ENCODE results near the gene KRCC1.
A peak's percentile ranks its signal among the peaks of the same experiment; 100 is the strongest.
"Not testable (repeated sequence)": the region's sequence is repeated elsewhere in the genome, so short reads cannot be mapped to it uniquely, and the experiment has no call there.

Gene KRCC1

GRCh38 chr2:88038263-88039105 lies 17.1 kb downstream of the KRCC1 start:
- DNase-seq (ENCODE audit: low spot score): no peak

DNA sequence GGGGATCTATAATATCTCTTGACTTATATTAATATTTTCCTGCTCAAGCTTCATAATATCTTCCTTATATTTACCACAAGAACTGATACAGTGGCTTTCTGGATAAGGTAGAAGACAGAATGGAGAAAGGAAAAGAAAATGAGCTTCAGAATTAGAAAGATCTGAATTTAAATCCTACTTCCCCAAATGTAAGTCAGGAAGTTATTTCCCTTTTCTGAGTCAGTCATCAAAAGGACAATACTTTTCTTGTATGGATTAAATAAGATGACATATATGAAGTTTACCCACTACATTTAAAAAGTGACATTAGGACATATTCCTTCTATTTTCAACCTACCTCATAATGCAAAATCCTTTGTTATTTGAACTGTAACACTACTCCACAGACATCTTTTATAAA lies 19.0 kb downstream of the KRCC1 start:
- DNase-seq (ENCODE audit: low spot score): no peak

DNA sequence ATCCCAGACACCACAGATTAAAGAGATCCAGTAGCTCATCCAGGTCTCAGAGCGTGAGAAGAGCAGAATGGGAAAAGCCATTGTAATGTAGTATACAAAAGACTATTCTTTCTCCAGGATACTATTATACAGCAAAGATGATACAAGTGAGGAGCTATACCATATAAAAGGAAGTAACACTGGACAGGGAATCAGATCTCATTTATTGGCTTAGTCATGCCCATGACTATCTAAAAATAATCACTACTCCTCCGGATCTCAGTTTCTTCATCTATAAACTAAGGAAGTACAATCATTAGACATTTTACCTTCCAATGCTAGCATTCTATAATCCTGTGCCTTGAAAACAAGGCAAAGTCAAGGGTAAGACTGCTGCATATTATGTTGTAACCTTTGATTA lies 19.4 kb downstream of the KRCC1 start:
- no peak for DNase-seq (ENCODE audit: low spot score)

GRCh38 chr2:88032070-88032702 lies 23.4 kb downstream of the KRCC1 start:
- DNase-seq (ENCODE audit: low spot score): no peak

DNA sequence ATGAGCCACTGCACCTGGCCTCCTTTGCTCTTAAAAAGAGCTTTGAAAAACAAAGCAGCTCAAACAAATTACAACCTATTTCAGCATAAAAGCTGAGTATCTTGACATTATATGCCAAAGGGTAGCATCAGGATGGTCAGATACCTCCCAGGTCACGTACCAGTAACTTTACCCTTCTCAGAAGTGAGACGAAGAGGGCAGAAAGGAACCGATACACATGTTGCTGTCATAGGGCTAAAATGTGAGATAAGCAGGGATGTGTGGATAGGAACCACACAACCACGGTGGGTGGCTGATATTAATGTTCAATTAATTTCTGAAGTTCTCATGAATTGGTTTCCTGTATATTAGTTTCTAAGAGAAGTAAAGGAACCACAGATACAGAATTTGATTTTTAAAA lies 26.7 kb downstream of the KRCC1 start:
- no peak for DNase-seq (ENCODE audit: low spot score)

- DNase-seq (ENCODE audit: low spot score): no peak
These were observed 27.7 kb downstream of the KRCC1 start for GRCh38 chr2:88027697-88028389.

GRCh38 chr2:88024509-88024908 lies 31.1 kb downstream of the KRCC1 start:
- DNase-seq (ENCODE audit: low spot score): no peak

DNA sequence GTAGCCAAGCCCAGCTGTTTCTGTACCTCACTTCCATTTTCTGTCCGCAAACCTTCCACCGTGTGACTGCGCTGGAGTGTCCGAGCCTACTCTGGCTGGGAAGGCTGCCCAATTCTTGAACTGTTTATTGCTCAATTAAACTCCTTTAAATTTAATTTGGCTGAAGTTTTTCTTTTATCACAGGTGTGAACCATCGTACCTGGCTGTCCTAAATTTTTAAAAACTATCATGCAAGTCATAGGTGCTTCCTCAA lies 33.0 kb downstream of the KRCC1 start:
- DNase-seq (ENCODE audit: low spot score): no peak

- DNase-seq (ENCODE audit: low spot score): no peak
These were observed 35.6 kb downstream of the KRCC1 start for GRCh38 chr2:88019985-88020384.

DNA sequence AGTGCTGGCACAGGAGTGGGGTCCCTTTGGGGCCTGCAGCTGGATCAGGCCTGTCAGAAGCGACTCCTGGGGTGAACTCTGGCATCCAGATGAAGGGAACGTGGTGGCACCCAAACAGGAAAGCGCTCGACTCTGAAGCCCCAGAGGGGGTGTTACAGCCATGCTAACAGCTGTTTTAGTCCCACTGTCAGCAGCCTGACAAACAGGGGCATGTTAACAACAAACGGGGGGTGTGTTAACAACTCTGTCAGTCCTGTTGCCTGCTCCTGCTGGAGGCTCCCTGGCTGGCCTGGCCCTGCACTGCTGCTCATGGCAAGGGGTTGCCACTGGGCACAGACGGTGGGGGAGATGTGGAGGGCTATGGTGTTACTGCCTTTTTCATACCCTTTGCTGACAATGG lies 36.7 kb downstream of the KRCC1 start:
- no peak for DNase-seq (ENCODE audit: low spot score)

DNA sequence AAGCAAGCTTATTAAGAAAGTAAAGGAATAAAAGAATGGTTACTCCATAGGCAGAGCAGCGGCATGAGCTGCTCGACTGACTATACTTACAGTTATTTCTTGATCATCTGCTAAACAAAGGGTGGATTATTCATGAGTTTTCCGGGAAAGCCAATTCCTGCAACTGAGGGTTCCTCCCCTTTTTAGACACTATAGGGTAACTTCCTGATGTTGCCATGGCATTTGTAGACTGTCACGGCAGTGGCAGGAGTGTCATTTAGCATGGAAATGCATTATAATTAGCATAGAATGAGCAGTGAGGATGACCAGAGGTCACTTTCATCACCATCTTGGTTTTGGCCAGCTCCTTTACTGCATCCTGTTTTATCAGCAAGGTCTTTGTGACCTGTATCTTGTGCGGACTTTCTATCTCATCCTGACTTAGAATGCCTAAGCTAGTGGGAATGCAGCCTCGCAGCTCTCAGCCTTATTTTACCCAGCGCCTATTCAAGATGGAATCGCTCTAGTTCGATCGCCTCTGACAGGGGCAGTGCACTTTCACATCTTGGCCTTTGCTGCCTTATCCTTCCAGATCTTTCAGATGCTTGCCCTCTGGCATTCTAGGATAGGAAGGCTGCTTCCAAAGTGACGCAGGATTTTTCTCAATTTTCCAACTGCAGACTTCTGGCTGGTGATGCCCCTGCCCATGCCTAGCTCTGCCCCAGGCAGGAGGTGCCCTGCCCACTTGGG lies 37.3 kb downstream of the KRCC1 start:
- not testable (repeated sequence) for DNase-seq (ENCODE audit: low spot score)

DNA sequence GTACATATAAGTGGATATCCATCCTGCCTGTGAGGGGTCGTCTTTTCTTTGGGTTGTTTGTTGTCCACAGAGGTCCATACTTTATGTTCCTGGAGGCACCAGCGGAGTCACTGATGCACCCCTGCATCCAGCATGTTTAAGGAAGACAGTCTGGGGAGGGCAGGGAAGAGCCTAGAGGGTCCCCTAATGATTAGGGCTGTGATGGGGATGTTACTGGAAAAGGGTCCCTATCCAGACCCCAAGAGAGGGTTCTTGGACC lies 37.9 kb downstream of the KRCC1 start:
- not testable (repeated sequence) for DNase-seq (ENCODE audit: low spot score)

GRCh38 chr2:88016960-88017779 lies 38.4 kb downstream of the KRCC1 start:
- DNase-seq (ENCODE audit: low spot score): no peak

DNA sequence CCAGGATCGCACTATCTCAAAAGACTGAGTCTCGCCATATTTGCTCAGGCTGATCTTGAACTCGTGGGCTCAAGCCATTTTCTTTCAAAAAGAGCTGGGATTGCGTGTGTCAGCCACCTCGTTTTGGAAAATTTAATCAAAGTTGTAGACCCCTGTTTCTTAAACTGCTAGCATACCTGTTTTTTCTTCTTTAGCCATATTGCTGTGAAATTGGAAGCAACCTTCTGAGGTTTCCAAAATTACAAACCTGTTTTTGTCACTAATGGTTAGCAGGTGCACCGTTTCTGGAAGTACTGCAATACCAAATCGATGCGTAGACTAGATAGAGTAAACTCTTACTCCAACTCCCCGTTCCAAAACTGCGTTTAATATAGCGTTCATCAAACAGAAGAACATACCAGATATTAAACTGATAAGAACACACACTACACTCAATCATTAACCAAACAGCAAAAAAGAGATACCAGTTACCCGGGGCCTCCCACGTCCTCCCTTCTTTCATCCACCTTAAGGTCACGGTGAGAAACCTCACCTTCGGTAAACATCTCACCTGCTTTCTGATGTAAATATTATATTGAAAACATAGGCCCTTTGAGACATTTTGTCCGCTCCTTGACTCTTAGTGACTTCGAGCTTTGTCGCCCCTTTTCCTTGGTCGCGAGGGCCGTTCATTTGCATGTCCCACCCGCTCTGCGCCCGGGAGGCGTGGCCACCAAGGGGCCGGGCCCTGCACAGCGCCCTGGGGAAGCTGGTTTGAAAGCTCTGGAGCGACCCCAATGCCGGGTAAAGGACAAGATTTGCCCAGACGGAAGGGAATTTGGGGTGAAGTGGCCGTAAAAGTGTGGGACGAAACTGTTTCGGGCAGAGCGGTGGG lies 39.3 kb downstream of the KRCC1 start, which contains the start of gene RNU2-63P:
TSS of gene RNU2-63P (minus strand) at position 462 of the 874 bp plus-strand sequence.
- peak; percentile 86 for DNase-seq (ENCODE audit: low spot score)

GRCh38 chr2:88011011-88011410 lies 44.6 kb downstream of the KRCC1 start:
- peak; percentile 57 for DNase-seq (ENCODE audit: low spot score)

- no peak for DNase-seq (ENCODE audit: low spot score)
These were observed 45.4 kb downstream of the KRCC1 start for GRCh38 chr2:88010136-88010535.

DNA sequence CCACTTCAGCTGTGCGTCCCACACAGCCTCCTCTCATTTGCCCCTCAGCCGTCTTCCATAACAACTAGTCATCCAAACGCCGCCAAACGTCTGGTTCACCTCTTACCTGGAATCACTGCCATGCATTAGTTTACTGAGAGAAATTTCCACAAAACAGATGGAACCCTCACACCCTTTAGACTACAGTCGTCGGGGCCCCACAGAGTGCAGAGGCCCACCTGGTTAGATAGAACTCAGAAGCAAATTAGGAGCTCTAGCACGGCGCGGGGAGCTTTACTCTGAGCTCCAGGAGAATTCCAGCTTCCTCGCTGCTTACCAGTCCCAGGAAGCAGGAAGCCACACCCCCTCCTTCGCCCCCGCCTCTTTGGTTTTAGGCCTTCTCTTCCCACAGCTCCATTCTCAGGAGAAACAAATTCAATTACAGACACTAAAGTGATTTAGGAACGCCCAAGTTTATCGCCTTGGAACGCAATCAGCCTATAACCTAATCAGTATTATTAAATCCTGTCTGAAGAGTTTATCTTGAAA lies 48.6 kb downstream of the KRCC1 start:
- DNase-seq (ENCODE audit: low spot score): no peak

DNA sequence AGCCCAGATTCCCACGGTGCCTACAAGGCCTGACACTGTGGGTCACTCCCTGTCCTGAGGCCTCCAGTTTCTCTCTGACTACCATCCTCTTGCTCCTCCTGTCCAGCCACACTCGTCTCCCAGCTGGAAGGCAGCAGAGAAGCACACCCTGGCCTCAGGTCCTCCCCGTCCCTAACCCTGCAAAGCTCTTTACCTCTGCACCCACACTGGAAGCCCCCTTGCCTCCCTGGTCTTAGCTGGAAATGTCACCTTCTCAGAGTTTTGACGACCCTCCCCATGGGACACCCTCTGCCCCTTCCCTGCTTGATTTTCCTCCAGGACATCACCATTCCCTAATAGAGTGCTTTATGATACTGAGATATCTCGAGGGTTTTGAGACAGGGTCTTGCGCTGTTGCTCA lies 49.8 kb downstream of the KRCC1 start:
- no peak for DNase-seq (ENCODE audit: low spot score)

- no peak for DNase-seq (ENCODE audit: low spot score)
These were observed 52.4 kb downstream of the KRCC1 start for GRCh38 chr2:88003074-88003755.

DNA sequence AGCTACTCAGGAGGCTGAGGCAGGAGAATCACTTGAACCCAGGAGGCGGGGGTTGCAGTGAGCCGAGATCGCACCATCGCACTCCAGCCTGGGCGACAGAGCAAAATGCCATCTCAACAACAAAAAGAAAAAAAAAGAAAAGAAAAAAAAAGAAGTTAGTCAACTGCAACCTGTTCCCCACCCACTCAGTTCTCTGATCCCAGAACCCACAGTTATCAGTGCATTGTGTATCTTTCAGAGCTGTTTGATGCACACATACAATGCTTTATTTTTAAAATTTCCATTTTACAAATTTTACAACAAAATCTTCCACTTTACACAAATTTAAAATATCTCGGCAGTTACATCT lies 53.2 kb downstream of the KRCC1 start:
- no peak for DNase-seq (ENCODE audit: low spot score)
